Right hindlimb (tissue), 1 donor: Measurements from ENCODE around the gene RAB11FIP4.

Experiments used
- DNase-seq: peaks from one replicate; pipeline ENCODE4 v3.0.0-alpha.2; 2018

RAB11FIP4 gene

DNA sequence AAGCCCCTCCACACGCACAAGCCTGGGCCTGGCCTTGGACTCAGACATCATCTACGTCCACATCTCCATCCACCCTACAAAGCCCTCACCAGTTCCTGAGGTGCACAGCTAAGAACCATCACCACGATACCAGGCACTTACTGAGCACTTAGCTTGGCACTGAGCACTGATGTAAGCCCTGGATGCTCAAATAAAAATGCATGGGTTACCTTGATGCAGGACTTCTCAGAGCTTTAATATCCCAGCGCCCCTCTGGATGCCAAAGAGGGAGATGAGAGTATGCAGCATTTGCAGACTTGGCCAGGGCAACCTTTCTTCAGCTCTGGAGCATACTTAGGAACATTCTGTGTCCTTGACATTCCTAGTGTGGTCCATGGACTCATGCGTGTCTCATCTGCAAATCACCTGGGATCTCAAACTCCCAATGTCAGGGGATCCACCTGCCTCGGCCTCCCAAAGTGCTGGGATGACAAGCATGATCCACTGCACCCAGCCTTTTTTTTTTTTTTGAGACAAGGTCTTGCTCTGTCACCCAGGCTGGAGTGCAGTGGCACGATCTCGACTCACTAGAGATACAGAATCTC is 69.8 kb downstream of the RAB11FIP4 start:
- DNase-seq: no peak

DNA sequence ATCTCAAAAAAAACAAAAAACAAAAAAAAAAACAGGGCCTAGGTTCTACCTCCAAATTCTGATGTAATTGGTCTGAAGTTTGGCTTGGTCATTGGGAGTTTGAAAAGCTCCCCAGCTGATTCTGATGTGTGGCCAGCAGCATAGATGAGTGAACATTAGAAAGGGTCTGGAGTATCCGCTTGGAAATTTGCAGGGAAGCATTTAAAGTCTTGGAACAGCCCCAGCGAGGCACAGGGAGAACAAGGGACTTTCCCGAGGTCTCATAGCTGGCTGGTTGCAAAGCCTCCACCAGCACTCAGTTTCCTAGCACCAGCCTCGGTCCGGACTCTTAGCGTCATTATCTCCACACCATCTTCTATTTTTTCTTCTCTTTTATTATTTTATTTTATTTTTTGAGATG is 70.8 kb downstream of the RAB11FIP4 start:
- DNase-seq: no peak

DNA sequence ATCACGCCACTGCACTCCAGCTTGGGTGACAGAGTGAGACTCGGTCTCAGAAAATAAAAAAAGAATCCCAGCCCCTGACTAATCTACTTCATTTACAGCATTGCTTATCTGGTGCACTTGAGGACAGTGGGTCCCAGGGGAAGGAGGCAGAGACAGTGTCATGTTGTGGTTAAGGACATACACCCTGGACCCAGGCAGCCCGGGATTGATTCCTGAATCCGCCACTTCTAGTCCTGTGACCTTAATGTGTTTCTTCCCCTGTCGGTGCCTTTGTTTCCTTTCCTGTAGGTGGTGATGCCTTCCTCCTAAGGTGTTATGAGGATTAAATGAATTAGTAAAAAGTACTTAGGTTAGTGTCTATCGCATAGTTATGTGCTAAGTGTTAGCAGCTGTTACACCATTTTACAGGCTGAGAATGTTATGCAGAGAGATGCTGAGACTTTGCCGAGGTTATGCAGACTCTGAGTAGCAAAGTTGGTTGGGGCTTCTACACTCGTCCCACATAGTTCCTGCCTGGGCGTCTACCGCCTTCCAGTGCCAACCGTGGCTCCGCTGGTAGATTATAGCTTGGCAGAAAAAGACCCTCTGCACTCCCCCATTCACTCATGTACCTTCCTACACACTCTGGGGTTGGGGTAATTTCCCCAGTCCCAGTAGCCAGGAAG is 74.8 kb downstream of the RAB11FIP4 start:
- DNase-seq: no peak

DNA sequence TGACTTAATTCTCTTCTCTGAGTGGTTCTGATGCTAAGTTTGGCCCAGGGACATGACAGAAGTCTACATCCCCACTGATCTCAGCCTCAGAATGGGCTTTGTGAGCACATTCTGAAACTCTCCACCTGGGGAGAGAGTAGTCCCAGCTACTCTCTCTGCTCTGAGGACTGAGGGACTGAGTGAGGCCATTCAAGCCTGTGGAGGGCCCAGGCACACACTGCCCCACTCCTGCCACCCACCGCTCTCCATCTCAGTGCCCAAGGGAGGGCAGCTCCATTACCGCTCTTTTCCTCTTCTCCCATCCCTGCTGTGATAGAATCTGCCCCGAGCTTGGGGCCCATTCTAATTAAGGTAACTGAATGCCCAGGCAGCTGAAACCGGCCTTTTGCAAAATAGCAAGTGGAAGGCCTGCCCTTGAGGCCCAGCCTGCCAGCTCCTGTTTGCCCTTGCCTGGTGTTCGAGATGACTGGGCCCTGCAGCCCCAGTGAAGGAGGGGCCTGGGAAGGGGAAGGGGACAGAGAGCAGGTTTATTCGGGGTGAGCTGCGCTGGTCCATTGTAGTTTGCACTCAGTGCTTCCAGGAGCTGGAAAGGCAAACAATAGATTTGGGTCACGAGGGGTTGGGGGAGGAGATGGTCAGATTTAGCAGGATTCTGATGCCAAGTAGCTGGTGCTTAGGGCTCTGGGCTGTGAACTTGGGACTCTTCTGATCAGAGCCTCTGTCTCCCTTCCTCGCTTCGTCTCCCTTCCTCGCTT is 76.2 kb downstream of the RAB11FIP4 start:
- no peak for DNase-seq

DNA sequence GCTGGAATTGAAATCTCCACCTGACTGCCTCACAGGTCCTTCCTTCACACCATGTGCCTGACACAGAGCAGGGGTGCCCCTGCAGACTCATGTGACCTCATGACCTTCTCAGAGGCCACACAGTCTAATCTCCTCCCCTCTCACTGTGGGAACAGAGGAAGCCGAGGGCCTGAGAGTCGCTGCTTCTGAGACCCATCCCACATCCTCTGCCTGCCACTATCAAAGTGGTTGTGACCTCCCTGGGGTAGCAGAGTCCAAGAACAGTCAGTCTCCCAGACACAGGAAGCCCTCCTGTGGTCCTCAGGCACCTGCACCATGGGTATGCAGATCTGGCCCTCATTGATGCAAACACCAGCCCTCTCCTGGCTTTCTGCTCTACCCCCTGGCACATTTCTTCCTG is 78.5 kb downstream of the RAB11FIP4 start:
- no peak for DNase-seq

DNA sequence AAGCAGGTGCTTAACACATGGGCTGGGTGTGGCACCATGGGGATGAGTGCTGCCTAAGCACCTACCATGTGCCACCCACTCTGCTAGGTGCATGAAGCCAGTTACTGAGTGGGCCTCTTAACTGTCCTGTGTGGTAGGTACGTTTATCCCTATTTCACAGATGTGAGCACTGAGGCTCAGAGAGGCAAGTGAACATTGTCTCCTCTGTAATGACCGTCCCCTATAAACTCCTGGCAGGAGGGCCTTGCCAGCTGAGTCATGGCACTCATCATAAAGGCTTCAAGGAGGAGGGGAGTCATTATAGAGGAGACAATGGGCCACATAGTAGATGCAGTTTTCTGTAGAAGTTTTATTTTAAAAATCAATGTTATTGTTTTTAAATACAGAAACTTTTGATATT is 79.1 kb downstream of the RAB11FIP4 start:
- no peak for DNase-seq

DNA sequence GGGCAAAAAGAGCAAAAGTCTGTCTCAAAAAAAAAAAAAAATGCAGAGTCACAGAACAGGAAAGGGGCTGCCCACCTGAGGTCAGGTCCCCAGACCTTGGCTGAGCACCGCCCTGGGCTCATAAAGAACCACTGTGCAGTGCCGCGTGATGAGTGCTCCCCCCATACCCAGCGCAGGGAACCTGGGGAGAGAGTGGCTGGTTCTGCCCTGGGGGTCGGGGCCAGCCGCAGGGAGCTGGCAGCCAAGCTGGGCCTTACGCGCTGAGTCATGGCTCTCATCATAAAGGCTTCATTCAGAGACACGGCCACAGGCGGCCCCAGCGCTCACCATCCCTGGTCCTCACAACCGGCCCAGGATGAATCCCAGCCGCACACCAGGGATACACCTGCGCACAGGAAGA is 80.7 kb downstream of the RAB11FIP4 start:
- peak; percentile 48 for DNase-seq

DNA sequence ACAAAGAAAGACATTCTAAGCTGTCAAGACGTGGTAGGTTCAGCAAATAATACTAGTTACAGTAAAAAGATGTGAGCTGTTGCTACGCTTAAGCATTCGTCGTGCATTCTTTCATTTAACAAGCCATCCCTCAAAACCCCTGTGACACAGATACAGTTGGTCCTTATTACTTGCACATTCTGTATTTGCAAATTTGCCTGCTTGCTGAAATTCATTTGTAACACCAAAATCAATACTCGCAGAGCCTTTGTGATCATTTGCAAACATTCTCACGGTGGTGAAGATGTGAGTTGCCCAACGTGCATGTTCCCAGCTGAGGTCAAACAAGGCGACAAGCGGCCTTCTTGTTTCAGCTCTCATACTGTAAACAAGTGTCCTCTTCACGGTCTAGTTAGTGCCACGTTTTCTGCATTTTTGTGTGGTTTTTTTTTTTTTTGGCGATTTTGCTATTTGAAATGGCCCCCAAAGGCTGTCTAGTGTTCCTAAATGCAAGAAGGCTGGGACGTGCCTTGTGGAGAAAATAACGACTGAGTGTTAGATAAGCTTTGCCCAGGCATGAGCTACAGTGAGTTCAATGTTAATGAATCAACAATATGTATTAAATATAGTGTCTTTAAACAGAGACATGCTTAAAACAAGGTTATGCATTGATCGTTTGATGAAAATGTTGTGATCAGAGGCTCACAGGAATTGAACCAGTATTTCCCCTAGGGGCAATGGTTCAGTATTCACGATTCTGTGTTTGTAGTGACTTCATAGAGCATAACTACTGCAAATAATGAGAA is 84.1 kb downstream of the RAB11FIP4 start:
- DNase-seq: no peak

DNA sequence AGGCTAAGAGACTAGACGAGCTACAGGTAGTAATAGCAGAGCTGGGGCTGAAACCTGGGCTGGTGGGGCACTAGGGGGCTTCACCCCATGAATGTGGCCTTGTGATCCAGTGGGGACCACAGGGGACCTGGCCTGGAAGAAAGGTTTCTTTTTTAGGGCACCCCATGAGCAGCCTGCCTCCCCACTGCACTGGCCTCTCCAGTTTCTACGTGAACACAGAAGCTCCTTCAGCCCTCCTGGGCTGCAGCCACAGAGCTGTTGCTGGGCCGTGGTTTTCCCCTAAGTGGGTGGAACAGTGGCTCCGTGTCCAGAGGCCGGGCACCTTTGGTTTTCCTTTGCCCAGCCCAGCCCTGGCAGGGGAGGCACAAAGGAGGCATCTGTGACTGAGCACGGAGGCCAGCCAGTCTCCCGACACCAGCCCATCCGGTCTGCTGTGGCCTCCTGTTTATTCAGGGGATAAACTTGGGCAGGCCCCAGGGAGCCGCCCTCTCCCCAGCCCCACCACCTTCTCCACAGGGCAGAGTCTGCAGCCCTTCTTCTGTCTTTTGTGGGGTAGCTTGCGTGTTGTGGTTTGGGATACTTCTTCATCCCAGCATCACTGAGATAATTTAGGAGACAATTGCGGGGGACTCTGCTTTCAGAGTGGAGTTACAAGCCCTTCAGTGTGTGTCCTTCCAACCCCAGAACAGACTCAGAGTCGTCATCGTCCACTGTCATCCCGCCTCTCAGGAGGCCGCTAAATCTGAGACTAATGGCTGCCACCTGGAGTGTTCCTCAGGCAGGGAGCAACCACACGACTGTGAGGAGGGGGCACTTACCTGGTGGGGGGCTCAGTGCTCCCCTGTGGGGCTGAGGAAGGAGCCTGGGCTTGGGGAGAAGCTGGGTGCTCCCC is 85.3 kb downstream of the RAB11FIP4 start:
- DNase-seq: peak; percentile 59

DNA sequence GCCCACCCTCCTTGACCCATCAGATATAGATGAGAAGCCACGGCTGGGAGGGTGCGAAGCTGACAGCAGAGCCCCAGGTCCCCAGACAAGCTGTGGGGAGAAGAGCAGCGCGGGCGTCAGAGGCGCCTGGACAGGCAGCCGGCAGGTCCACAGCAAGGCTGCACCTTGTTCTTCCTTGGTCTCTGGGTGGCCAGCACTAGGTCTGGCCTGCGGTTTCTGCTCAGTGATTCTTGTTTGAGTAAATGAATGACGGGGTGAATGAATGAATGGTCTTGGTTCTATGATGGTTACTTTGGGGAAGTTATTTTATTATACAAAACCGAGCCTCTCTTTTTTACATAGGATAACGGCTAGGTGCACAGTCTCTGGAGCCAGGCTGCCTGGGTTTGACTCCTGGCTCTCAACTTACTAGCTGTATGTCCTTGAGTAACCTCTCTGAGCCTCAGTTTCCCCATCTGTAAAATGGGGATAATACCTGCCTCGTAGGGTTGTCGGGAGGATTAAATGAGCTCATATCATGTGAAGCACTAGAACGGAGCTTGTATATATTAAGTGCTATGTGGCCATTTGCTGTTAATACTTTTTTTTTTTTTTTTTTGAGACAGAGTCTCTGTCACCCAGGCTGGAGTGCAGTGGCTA is 86.1 kb downstream of the RAB11FIP4 start:
- no peak for DNase-seq

DNA sequence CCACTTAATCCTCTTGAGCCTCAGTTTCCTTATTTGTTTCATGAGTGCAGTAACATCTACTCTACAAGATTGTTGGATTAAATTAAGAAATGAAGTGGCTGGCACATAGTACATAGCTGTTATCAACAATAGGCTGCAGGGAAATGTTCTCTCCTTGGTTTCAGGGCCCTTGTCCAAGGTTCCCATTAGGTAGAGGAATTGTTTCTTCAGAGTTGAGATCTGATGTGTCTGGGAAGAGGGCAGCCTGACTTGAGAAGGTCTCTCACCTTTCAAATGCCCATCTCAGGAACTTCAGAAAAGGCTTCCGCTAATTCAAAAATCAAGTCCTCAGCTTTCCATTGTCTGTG is 87.6 kb downstream of the RAB11FIP4 start:
- DNase-seq: no peak

DNA sequence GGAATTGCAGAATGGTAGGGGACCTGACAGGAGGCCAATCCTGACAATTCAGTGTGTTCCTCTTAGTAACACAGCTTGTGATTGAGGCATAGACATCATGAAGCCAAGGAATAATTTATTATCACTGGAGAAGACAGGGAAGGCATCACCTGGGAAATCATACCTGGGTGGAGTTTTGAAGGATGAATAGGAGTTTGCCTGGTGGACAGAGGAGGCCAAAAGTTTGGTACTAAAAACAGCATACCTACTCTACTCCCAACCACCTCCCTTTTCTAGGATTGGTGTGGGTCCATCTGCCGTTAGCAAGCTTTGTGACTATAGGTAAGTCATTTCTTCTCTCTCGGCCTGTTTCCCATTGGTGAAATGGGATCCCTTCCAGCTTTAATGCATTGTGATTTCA is 88.0 kb downstream of the RAB11FIP4 start:
- no peak for DNase-seq

DNA sequence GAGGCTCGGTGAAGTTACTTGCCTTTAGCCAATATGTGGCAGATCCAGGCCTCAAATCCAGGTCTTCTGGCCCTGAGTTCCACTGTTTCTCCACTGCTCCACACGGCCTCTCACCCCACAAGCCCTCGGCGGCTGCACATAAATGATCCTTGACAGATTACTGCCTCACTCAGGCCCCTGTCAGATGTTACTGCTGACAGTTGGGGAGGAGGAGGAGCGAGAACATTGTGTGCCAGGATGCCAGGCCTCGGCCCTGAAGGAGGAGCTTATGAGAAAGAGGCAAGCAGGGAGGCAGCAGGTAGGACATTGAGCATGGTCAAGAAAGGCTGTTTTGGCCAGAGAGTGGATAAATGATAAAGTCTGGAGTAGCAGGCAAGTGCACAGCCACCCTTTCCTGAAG is 88.6 kb downstream of the RAB11FIP4 start:
- no peak for DNase-seq

DNA sequence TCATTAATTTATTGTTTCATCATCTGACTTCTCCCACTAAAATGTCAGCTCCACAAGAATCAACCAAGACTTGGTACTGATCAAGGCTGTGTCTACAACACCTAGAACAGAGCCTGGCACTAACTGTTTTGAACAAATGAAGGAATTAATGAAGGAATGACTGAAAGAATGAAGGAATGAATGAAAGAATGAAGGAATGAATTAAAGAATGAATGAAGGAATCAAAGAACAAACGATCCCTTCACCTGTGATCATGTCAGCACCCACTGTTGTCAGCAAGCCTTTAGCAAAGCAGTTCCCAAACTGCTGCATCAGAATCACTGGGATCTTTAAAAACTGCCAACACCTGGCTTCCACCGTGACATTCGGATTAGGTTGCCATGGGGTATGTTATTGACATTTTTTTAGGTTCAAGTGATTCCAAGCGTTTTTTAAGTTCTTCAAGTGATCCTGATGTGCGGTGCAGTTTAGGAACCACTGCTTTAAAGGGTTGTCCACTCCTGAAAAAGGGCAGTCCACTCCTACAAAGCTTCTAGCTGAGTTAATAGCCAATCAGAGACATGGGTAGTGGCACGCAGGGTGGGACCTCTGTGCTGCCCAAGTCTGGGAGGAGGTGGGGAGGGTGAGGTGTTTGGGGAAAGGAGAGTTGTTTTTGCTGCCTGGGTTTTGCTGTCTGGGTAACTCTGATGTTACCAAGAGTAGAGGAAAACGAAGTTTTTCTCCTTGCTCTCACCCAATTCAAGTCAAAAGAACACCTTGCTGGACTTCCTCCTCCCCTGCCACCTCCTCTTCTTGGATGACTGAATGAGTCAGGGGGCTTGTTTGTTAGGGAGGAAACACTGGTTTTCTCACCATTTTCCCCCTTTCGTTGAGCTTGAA is 89.7 kb downstream of the RAB11FIP4 start:
- no peak for DNase-seq

DNA sequence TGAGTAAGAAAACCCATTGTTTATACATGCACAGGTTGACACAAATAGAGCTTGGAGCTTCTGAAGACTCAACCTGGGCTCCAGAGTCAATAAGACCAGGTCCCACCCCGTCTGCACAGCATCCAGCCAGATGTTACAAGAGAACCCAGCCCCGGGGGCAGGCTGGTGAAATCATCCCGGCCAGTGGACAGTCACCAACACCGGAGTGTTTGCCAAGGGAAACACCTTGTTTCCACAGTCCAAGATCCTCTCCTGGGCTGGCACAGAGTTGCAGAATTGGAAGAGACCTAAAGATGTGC is 90.3 kb downstream of the RAB11FIP4 start:
- DNase-seq: no peak

DNA sequence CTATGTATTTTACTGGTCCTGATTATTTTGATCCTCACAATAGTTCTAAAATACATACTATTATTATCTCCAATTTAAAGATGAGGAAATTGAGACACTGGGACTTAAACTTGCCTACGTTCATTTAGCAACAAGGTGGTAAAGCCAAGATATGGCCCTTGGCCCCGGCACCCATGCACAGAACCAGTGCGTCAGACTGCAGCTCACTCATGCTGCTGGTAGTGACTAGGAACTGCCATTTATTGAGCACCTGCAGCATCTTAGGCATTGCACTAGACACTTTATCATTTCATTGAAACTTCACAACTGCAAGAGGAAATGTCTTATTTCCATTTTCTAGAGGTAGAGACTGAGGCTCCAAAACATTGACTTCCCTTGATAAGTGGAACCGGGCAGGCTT is 93.3 kb downstream of the RAB11FIP4 start:
- no peak for DNase-seq

DNA sequence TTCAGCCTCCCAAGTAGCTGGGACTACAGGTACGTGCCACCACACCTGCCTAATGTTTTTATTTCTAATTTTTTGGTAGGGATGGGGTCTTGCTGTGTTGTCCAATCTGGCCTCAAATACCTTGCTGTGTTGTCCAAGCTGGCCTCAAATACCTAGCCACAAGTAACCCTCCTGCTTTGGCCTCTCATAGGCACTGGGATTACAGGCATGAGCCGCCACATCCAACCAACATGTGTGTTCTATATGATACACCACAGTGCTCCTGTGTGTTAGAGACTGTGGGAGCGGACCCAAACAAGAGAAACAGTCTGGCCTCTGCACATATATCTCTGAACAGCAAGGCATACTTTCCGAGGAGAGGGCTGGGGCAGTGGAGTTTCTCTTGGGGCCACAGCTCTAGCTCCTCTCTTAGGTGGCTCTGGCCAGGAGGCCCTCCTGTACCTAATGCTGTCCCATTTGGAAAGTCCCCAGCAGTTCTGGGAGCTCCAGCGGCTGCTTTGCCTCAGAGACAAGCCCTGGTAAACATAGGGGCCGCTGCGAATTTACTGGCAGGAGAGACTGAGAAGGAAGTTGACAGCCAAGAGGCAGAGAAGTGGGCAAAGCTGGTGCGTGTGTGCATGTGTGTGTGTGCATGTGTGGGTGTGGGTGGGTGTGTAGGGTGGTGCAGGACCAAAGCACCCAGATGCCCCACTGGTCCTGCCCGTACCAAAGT is 95.0 kb downstream of the RAB11FIP4 start:
- no peak for DNase-seq

DNA sequence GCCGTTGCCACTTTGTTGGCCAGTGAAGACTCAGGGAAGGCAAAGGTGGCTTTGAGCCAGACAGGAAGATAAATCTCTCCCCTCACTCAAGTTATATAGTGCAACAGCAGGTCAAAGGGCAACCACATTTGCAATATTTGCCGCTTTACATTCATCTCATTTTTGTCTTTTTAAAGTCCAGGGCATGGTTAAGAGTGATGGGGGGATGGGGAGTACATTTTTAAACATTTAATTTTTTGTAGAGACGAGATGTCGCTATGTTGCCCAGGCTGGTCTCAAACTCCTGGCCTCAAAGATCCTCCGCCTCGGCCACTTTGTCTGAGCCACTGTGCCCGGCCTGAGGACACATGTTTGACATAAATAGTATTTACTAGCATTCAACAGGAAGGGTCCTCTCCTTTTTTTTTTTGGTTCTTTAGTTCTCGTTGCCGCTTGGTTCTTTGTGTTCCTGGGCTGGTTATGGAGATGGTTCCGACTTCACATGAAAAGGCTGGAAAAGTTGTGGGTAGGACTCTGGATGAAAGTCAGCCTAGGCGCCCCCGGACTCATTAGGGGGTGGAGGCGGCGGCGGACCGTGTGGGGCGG is 95.7 kb downstream of the RAB11FIP4 start:
- DNase-seq: no peak

DNA sequence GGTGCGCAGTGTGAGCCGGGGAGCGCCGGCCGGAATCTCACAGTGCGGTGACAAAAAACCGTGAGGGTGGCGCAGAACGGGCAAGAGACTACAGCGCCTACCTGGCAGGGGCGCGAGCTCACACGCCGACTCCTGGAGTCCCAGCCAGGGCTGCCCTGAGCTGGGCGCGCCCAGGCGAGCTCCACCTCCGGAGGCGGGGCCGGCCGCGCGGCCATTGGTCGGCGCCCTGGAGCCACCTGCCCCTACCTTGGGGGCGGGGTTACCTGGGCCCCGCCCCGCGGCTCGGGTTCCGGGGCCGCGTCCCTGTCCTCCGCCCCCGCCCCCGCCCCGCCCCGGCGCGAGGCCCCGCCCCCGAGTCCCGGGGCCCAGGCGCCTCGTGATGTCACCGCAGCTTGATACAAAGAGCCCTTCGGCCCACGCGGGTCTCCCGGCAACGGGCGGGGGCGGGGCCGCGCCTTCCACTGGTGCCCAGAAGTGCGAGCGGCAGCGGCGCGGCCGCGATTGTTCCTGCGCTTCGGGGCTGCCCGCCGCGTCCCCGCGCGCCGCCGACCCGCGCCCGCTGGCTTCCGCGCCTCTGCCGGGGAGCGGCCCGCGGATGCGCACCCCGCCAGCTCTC is 96.3 kb downstream of the RAB11FIP4 start:
- peak; percentile 80 for DNase-seq
